GM18870 (cell line): ENCODE measurements around the gene AP2A2.

ENCODE experiments used
- ATAC-seq: cut with Tn5 transposase; IDR thresholded peaks from one replicate; pipeline ENCODE4 v1.9.1; 2021; ENCODE audit warnings: moderate library complexity; ENCODE audit not compliant: unreplicated experiment

Gene AP2A2

GRCh38 chr11:1053121-1053901, 127.6 kb downstream of the AP2A2 start:
- ATAC-seq: no peak

- no peak for ATAC-seq
Measured at GRCh38 chr11:1054143-1055108, 128.8 kb downstream of the AP2A2 start.

- no peak for ATAC-seq
Measured at GRCh38 chr11:1055109-1055703, 129.5 kb downstream of the AP2A2 start.

- no peak for ATAC-seq
Measured at GRCh38 chr11:1055990-1056771, 130.5 kb downstream of the AP2A2 start.

- ATAC-seq: no peak
Measured at GRCh38 chr11:1057806-1058205, 132.1 kb downstream of the AP2A2 start.

GRCh38 chr11:1059759-1060158, 134.1 kb downstream of the AP2A2 start:
- no peak for ATAC-seq

GRCh38 chr11:1060410-1060809, 134.7 kb downstream of the AP2A2 start:
- ATAC-seq: no peak

- no peak for ATAC-seq
Measured at GRCh38 chr11:1060852-1061616, 135.4 kb downstream of the AP2A2 start.
